Colonic mucosa (tissue), 4 donors: ENCODE results near the gene TRIB2. TPM values are rescaled to one million over a fixed set of nuclear protein-coding genes. Genes with fewer than 3 reads are reported as not detected.

Source experiments
- DNase-seq: peaks from one replicate; pipeline ENCODE4 v3.0.0-alpha.2; 2020
- H3K27ac ChIP-seq: fragments of 200-600 bp; one replicate; pipeline ENCODE4 v1.8.0; 2021
- H3K27me3 ChIP-seq: fragments of 200-600 bp; one replicate; pipeline ENCODE4 v1.8.0; 2021
- H3K36me3 ChIP-seq: fragments of 200-600 bp; one replicate; pipeline ENCODE4 v1.8.0; 2021
- H3K4me1 ChIP-seq: fragments of 200-600 bp; one replicate; pipeline ENCODE4 v1.8.0; 2021; ENCODE audit warnings: mild to moderate bottlenecking
- H3K4me3 ChIP-seq: fragments of 200-600 bp; one replicate; pipeline ENCODE4 v1.8.0; 2021
- H3K9ac ChIP-seq, 2 donors: one replicate each; pipeline ENCODE4 v1.7.0; 2013; ENCODE audit warnings: control low read depth in 2 of 2, low read depth in 2 of 2, low read length in 2 of 2
- H3K9me3 ChIP-seq: fragments of 200-600 bp; one replicate; pipeline ENCODE4 v1.8.0; 2021
- CTCF ChIP-seq: fragments of 200-600 bp; IDR thresholded peaks from one replicate; pipeline ENCODE4 v1.8.0; 2022; ENCODE audit warnings: antibody characterized with exemption, mild to moderate bottlenecking
- intact Hi-C: fragments of 100-400 bp; cut with DNase I; formaldehyde crosslinking; loops from one replicate; pipeline ENCODE4 v1.14.1; 2022
- total RNA-seq, 2 donors: library from RNA; stranded (reverse); fragmentation: NEBNext Ultra II Directional in 1 of 2; extraction: Animal tissue kit (Norgen Biotek cat#: 25700) in 1 of 2; gene quantifications; one replicate each; pipeline ENCODE4 v1.2.1, GENCODE V29; 2021
- donor health status: healthy.
- donor health status: DM: no; HTN: no; CAD: no.
- donor health status: DM: no; HTN: no; CAD: no.

TRIB2 gene
- total RNA-seq, 2 donors from 2014 or later = 3.7 to 10.5 TPM

- H3K27ac ChIP-seq = no peak overlapping the region
- no peak overlapping the region for H3K4me3 ChIP-seq
- H3K9ac ChIP-seq = no peak overlapping the region
- no peaks in the 10 kb centered on the region for H3K27me3 ChIP-seq
- TF ChIP-seq CTCF = no peak
- intact Hi-C loops = no loop called here
- no peak for DNase-seq
- H3K9me3 ChIP-seq = no peaks in the 10 kb centered on the region
- no peaks in the 10 kb centered on the region for H3K36me3 ChIP-seq
- H3K4me1 ChIP-seq = no peaks in the 10 kb centered on the region
Measured at GRCh38 chr2:12763486-12763885, 46.8 kb downstream of the TRIB2 start.

DNA sequence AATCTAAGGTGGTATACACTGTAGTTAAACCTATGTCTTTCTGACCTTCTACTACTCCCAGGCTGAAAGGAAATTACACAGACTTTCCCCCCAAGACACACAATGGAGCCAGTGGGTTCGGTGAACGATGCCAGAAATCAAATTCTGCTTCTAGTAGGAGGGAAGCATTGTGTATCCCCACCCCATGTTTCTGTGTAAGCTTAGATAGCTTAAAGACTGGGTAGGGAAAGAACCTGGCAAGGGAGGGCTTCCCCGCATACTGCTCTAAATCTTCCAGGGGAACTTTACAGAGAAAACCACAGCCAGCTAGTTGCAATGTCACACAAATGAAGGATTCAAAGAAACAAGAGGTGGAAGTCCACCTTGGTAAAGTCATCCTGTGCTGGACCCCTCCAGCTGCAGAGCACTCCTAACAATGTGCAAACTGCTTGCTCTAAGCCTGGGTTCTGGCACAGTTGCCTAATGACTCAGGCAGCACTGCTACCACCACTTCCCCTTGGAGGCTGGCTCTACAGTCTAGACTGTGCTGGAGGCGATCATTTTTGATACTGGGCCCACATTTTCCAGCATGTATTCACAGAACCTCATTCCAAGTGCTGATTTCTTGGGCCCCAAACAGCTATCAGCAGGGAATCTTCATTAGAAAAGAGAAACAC lies 47.5 kb downstream of the TRIB2 start:
- no peak for TF ChIP-seq CTCF
- intact Hi-C loops = no loop called here
- H3K9me3 ChIP-seq = no peaks in the 10 kb centered on the region
- no peak overlapping the region for H3K9ac ChIP-seq
- no peak for DNase-seq
- no peaks in the 10 kb centered on the region for H3K27me3 ChIP-seq
- no peak overlapping the region for H3K4me3 ChIP-seq
- H3K4me1 ChIP-seq = no peaks in the 10 kb centered on the region
- no peaks in the 10 kb centered on the region for H3K36me3 ChIP-seq
- no peak overlapping the region for H3K27ac ChIP-seq

GRCh38 chr2:12764849-12765605 lies 48.3 kb downstream of the TRIB2 start:
- Histone ChIP-seq H3K9me3 (no peaks in the 10 kb centered on the region), H3K4me1 (no peaks in the 10 kb centered on the region), H3K27ac (no peak overlapping the region), H3K9ac (no peak overlapping the region), H3K27me3 (no peaks in the 10 kb centered on the region), H3K36me3 (no peaks in the 10 kb centered on the region), H3K4me3 (no peak overlapping the region)
- no peak for TF ChIP-seq CTCF
- no peak for DNase-seq
- intact Hi-C loops = no loop called here

- no peaks in the 10 kb centered on the region for H3K27me3 ChIP-seq
- TF ChIP-seq CTCF = no peak
- intact Hi-C loops = no loop called here
Measured at GRCh38 chr2:12766421-12766879, 49.7 kb downstream of the TRIB2 start.

GRCh38 chr2:12767541-12767940 lies 50.8 kb downstream of the TRIB2 start:
- no peaks in the 10 kb centered on the region for H3K36me3 ChIP-seq
- no peak overlapping the region for H3K4me3 ChIP-seq
- H3K9ac ChIP-seq = no peak overlapping the region
- no peak overlapping the region for H3K27ac ChIP-seq
- no peaks in the 10 kb centered on the region for H3K4me1 ChIP-seq
- no peaks in the 10 kb centered on the region for H3K27me3 ChIP-seq
- no peak for DNase-seq
- TF ChIP-seq CTCF = no peak
- intact Hi-C loops = no loop called here
- no peaks in the 10 kb centered on the region for H3K9me3 ChIP-seq

More at GRCh38 chr2:12766421-12766879, 49.7 kb downstream of the TRIB2 start:
- Histone ChIP-seq H3K27ac (no peak overlapping the region), H3K9ac (no peak overlapping the region), H3K4me1 (no peaks in the 10 kb centered on the region), H3K9me3 (no peaks in the 10 kb centered on the region), H3K4me3 (no peak overlapping the region), H3K36me3 (no peaks in the 10 kb centered on the region)
- DNase-seq = no peak
